Right lobe of liver (tissue), 6 donors: Measurements from ENCODE around the gene CNOT9. TPM values are rescaled to one million over a fixed set of nuclear protein-coding genes. Genes with fewer than 3 reads are reported as not detected.
"Not testable (repeated sequence)": the region's sequence is repeated elsewhere in the genome, so short reads cannot be mapped to it uniquely, and the experiment has no call there.

Source experiments
- ATAC-seq, 4 donors: fragments of 200-7000 bp; cut with Tn5 transposase; one replicate each; pipeline ENCODE4 v1.9.1; 2020; ENCODE audit warnings: mild to moderate bottlenecking in 4 of 4, moderate library complexity in 4 of 4
- DNase-seq, 3 donors: peaks; one replicate each; pipeline ENCODE4 v3.0.0-alpha.2; 2020
- H3K27ac ChIP-seq, 3 donors: fragments of 200-600 bp; one replicate each; pipeline ENCODE4 v1.8.0; 2022
- H3K27me3 ChIP-seq, 2 donors: fragments of 200-600 bp; one replicate each; pipeline ENCODE4 v1.8.0; 2022
- H3K36me3 ChIP-seq, 4 donors: fragments of 200-600 bp; sonication (generic) in 1 of 4; one replicate each; pipeline versions ENCODE4 v1.5.1 to v1.8.0; 2017 to 2022; ENCODE audit warnings: control low read depth in 1 of 4
- H3K4me1 ChIP-seq, 4 donors: fragments of 200-600 bp; sonication (generic) in 1 of 4; one replicate each; pipeline versions ENCODE4 v1.5.1 to v1.8.0; 2017 to 2022; ENCODE audit warnings: control low read depth in 1 of 4
- H3K4me3 ChIP-seq, 3 donors: fragments of 200-600 bp; one replicate each; pipeline ENCODE4 v1.8.0; 2022
- H3K9me3 ChIP-seq, 4 donors: fragments of 200-600 bp; sonication (generic) in 1 of 4; one replicate each; pipeline versions ENCODE4 v1.5.1 to v1.8.0; 2017 to 2022; ENCODE audit warnings: control low read depth in 1 of 4
- CTCF ChIP-seq, 4 donors: fragments of 200-600 bp in 3 of 4; fragments of 450-650 bp in 1 of 4; IDR thresholded peaks; one replicate each; pipeline versions ENCODE4 v1.5.1 to v1.8.0; 2016 to 2022; ENCODE audit warnings: antibody characterized with exemption in 4 of 4, mild to moderate bottlenecking in 2 of 4
- POLR2A ChIP-seq: fragments of 450-650 bp; IDR thresholded peaks from one replicate; pipeline ENCODE4 v1.6.1; 2017; ENCODE audit warnings: antibody characterized with exemption, mild to moderate bottlenecking
- WGBS: methylation state at CpG from one replicate; pipeline ENCODE4 v1.1.6; 2018; ENCODE audit warnings: low coverage, low lambda C conversion rate; ENCODE audit not compliant: insufficient coverage; ENCODE audit errors: missing lambda C conversion rate; 5-methylcytosine and 5-hydroxymethylcytosine counted together
- intact Hi-C, 2 donors: fragments of 100-400 bp; cut with DNase I; formaldehyde crosslinking; loops; one replicate each; pipeline versions ENCODE4 v1.11.2 to v1.14.1; 2022
- long read RNA-seq: library from polyadenylated mRNA; unstranded; transcript quantifications from one replicate; pipeline ENCODE4 v2.0.0, GENCODE V29; 2019
- total RNA-seq, 6 experiments: library from RNA; depleted of rRNA in 2 of 6; stranded (reverse); fragments of >200 nt in 2 of 6; fragmentation: NEBNext Ultra II Directional in 3 of 6; extraction: Animal tissue kit (Norgen Biotek cat#: 25700) in 3 of 6; gene quantifications; one replicate each; pipeline versions ENCODE4 v1.1.0 to v1.2.4, GENCODE V29; 2016 to 2023
- donor health status: DM: no; HTN: yes; CAD: no.
- donor health status: DM: no; HTN: no; CAD: no.
- donor health status: DM: no; HTN: no; CAD: no.
- donor health status: DM: no; HTN: yes; CAD: no.
- donor health status: DM: no; HTN: yes; CAD: no.

The CNOT9 gene
- 10 to 100 TPM; 11.8 to 39.3 (median 19.2) TPM for total RNA-seq
- long read RNA-seq, full-length matches to known transcripts, result 1 of 5 reads
- long read RNA-seq, partial matches to known transcripts, result 0 of 5 reads
- long read RNA-seq, other reads (novel, unspliced or antisense), result 4 of 5 reads

GRCh38 chr2:218568190-218569037, at the start of gene CNOT9, which contains the start of gene USP37:
CNOT9 (plus strand) TSS chr2:218568839; CDS start chr2:218568955, 116 bp downstream.
USP37 (minus strand) TSS chr2:218568351; CDS start chr2:218558653, 9,698 bp downstream.
- DNase-seq (peak; percentile 100), ATAC-seq (peak; percentile 94 to 99 (median 96))
- peaks cover 0 to 22% (median 7%) of the 10 kb centered on the region in 4 donors for H3K4me1 ChIP-seq
- TF ChIP-seq POLR2A (peak; percentile 75), CTCF (IDR thresholded peaks at IDR 0.05) (no peak)
- peak within 1 kb of the TSS; percentile 84 to 92 (median 88) for H3K27ac ChIP-seq
- H3K27me3 ChIP-seq, result no peaks in the 10 kb centered on the region
- 1% methylated on average over 19 of the region's 77 CpGs for WGBS
- H3K9me3 ChIP-seq, result no peaks in the 10 kb centered on the region
- intact Hi-C loops, result no loop called here
- H3K36me3 ChIP-seq, result no peaks in the 10 kb centered on the region
- peak within 1 kb of the TSS; percentile 72 to 90 (median 88) for H3K4me3 ChIP-seq

GRCh38 chr2:218518876-218519275, 49.8 kb upstream of the CNOT9 start:
- WGBS, result 71% methylated on average over 1 of the region's 1 CpG

GRCh38 chr2:218523651-218524050, 45.0 kb upstream of the CNOT9 start:
- Histone ChIP-seq H3K27me3 (no peaks in the 10 kb centered on the region), H3K9me3 (no peaks in the 10 kb centered on the region), H3K4me1 (no peaks in the 10 kb centered on the region), H3K36me3 (peaks cover 0 to 15% (median 3%) of the 10 kb centered on the region in 4 donors), H3K4me3 (no peak overlapping the region), H3K27ac (no peak overlapping the region)
- DNase-seq, result no peak
- TF ChIP-seq POLR2A (no peak), CTCF (IDR thresholded peaks at IDR 0.05) (no peak)
- intact Hi-C loops, result no loop called here
- WGBS, result 80% methylated on average over 1 of the region's 1 CpG
- no peak for ATAC-seq

More at GRCh38 chr2:218518876-218519275, 49.8 kb upstream of the CNOT9 start:
- intact Hi-C loops, result no loop called here
- no peaks in the 10 kb centered on the region for H3K36me3 ChIP-seq
- no peak overlapping the region for H3K27ac ChIP-seq
- no peaks in the 10 kb centered on the region for H3K4me1 ChIP-seq
- H3K4me3 ChIP-seq, result no peak overlapping the region
- no peak for DNase-seq
- ATAC-seq, result no peak
- H3K27me3 ChIP-seq, result no peaks in the 10 kb centered on the region
- TF ChIP-seq POLR2A, result no peak
- TF ChIP-seq CTCF (IDR thresholded peaks at IDR 0.05), result no peak
- H3K9me3 ChIP-seq, result no peaks in the 10 kb centered on the region

GRCh38 chr2:218528409-218528808, 40.2 kb upstream of the CNOT9 start:
- H3K27ac ChIP-seq, H3K27me3 ChIP-seq, H3K4me1 ChIP-seq, DNase-seq, intact Hi-C loops, H3K4me3 ChIP-seq, H3K9me3 ChIP-seq, ATAC-seq: not testable (repeated sequence)
- WGBS, result 95% methylated on average over 2 of the region's 2 CpGs
- H3K36me3 ChIP-seq, result peaks cover 0 to 43% (median 13%) of the 10 kb centered on the region in 4 donors

GRCh38 chr2:218529990-218530389, 38.6 kb upstream of the CNOT9 start:
- Histone ChIP-seq H3K9me3 (no peaks in the 10 kb centered on the region), H3K36me3 (peaks cover 0 to 43% (median 13%) of the 10 kb centered on the region in 4 donors), H3K4me1 (no peaks in the 10 kb centered on the region), H3K4me3 (no peak overlapping the region), H3K27ac (no peak overlapping the region), H3K27me3 (no peaks in the 10 kb centered on the region)
- 100% methylated on average over 2 of the region's 2 CpGs for WGBS
- ATAC-seq (no peak), DNase-seq (no peak)
- intact Hi-C loops, result no loop called here
- no peak for TF ChIP-seq POLR2A
- no peak for TF ChIP-seq CTCF (IDR thresholded peaks at IDR 0.05)
